ENCODE results near the gene CCNB2.
"Not testable (repeated sequence)": the region's sequence is repeated elsewhere in the genome, so short reads cannot be mapped to it uniquely, and the experiment has no call there.

The CCNB2 gene

DNA sequence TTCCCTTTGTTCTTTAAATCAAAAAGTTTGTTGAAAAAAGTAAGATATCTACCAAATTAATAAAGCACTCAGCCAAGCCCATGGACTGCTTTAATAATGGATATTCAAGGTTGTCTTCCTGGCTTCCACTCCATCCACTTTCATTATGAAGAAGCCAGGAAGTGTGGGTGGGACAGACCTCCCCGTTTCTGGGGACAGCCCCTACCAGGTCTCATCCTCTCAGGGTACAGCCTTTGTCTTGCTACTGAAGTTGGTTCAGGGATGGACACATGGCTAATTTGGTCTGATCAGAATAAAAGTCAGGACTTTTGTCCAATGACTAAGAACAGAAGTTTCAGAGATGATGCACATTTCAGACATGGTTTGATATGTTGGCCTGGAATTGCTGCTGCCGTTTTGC lies 32.6 kb downstream of the CCNB2 start:
- DNase-seq, result no peak

DNA sequence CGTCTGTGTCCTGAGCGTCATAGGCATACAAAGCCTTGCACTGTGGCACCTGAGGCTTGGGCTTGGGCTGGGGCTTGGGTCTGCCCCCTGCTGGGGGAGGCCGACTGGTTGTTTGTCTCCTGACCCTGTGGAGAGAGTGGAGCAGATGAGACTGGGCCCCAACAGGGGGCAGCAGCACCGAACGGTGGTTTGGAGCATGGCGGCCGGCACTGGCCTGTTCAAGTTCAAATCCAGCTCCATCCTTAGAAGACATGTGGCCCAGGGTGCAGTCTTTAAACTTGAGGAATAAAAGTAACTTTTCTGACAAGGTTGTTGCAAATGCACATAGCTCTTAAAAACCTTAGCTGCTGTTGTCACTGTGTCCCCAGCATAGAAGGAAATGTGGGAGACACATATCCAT lies 33.3 kb downstream of the CCNB2 start:
- DNase-seq, result peak; percentile 62

DNA sequence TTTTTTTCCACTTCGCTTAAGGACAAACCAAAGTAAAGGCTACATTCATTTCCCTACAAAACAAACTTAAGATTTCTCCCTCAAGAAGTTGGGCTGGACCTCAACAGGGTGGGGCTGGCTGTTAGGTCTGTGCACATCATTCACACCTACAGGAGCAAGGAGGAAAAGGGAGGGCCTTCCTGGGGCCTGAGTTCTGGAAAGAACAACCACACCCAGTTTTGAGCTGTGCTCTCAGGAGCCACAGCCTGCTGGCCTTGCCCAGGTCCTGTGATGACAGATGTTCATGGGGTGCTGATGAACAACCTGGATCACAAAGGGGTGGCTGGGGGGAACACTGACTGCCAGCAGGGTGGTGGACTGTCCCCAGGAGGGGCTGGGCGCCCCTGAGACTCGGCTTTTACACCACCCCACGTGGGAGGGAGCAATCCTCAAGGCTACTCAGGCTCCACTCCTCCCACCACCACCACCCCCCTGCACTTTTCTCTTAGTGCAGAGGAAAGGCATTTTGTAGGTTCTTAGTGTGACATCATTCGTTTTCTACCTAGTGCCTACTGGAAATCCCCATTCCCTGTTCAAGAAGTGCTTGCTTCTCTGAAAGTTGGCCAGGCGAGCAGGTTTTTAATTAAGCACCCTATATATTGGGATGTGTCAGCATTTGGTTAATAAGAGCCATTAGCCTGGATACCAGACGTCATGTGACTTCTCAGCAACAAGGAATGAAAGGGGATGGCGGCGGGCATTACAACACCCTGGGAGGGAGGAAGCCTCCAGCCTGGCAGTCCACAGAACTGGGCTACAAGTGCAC lies 35.7 kb downstream of the CCNB2 start:
- no peak for DNase-seq

DNA sequence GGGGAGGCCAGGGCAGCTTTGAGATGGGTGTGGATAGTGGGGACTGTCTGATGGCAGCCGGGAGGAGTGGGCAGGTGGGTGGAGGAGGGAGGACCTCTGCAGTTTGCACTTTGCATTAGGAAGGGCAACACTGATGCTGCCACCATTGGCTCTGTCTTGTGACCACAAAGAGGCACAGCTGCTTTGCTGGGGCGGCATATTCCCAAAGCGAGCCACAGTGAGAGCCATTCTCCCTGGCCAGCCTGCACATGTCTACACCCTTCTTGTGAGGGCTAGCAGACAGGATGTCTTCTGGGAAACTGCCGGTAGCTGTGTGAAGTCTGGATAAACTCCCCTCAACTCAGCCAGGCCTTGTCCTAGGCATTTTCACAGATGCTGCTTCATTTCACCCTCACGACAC lies 38.3 kb downstream of the CCNB2 start:
- no peak for DNase-seq

DNA sequence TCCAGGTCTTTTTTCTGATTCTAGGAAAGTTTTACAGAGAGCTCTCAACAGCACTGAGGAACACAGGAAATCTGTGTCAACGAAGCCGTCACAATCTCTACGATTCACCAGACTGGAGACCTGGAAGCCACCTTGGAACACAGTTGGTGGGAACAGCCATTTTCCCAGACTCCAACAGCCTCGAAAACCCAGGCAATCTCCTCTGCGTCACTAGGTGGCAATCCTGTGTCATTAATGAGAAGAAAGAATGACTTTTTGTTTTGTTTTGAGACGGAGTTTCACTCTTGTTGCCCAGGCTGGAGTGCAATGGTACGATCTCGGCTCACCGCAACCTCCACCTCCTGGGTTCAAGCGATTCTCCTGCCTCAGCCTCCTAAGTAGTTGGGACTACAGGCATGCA lies 39.6 kb downstream of the CCNB2 start:
- not testable (repeated sequence) for DNase-seq

DNA sequence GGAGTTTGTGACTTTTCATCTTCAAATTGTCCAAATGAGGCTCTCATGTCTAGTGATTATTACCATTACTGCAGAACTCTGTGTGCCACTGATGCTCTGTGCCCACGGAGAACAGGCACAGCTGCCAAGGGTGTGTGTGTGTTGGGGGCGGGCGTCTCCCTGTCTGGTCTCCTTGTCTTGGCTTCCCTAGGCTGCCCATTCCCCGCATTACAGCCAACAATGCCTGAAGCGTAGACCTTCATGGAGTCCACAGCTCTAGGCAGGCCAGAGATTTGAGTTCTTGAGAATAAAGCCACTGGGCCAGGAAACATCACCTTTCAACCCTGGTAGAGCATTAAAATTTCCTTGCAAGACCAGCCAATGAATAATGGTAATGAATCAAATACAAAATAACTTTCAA lies 42.7 kb downstream of the CCNB2 start:
- DNase-seq, result no peak

DNA sequence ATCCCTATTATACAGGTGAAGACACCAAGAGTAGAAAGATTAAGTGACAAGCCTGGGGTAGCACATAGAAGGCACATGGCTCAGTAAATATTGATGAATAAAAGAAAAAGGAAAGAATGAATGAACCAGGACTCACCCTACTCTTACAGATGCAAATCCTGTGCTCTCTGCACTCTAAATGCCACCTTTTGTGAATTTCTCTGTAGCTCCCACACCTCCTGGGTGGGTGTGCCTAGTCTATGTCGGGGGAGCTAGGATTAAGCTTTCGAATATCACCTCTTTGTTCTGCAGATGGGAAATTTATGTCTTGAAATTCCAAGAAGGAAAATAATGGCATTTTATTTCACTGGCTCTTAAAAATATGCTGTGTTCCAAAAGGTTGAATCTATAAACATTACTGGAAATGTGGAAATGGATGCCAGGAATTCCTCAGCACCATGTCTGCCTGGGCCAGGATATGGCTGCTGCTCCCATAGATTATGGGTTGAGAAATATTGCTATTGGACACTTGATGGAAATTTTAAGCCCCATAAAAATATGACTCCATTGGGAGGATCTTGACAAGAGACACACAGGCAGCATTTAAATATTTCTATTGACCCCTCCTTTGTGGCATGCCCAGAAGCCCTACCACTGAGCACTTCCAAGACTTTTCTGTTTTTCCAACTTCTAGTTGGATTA lies 43.3 kb downstream of the CCNB2 start:
- no peak for DNase-seq

DNA sequence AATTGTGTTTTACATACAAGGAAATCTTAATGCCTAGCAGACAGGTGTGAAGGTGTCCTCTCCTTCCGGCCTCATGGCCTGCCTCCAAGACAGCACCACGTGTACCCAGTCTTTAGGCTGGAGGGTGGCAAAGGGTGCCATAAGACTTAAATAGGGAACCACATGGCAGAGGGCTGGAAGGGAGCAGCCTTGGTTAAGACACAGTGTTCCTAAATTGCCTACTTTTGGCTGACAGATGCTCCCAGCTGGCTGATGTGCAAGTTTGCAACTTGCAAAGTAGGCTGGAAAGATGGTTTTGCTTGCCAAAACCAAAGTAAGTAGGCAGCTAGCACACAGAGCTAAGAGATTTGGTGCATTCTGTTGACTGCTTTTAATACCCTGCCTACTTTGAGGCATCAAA lies 45.2 kb downstream of the CCNB2 start:
- no peak for DNase-seq

DNA sequence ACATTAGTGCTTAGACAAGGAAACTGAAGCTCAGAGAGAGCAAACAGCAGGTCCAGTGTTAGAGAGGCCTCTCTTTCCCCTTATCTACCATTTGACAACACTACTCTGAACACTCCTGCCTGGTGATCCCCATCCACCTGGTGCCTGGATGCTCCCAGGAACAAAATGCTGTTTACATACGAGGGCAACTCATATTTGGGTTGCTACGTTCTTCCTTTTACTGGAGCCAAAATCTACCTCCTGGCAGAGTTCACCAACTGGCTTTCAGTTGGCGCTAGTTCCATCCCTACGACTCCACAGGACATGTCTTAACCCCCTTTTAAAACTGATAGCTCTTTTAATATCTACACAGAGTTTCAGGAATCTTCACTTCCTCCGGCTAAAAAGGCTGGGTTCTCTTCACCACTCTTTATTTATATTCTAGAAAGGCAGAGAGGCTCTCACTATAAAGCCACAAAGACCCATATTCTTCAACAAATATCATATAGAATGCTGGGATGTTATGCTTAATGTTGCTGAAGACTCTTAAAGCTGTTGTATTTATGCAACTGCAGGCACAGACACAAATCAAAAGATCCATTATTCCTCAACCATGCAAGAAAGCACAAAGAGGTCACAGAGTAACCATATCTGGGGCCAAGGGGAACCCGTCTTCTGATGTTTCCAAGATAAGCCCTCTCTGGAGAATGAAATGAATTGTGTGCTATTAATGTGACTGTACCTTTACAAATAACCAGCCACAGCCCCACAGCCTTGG lies 47.9 kb downstream of the CCNB2 start:
- DNase-seq, result no peak

DNA sequence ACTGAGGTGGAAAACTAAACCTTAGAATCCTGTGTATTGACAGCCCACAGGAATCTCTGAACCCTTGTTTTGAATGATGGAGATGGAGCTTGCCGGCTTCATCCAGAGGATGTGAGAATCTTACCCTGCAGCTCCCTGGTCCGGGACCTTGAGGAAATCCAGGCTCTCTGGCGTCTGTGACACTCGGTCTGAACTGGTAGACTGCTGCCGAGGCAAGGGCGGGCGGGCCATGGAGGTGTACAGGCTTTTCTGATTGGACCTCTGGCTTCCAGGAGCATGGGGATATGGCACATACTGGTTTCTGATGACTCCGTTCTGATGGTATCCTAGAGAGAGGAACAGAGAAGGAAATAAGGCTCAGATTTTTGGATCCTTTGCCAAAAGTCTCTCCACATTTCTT lies 48.5 kb downstream of the CCNB2 start:
- no peak for DNase-seq

DNA sequence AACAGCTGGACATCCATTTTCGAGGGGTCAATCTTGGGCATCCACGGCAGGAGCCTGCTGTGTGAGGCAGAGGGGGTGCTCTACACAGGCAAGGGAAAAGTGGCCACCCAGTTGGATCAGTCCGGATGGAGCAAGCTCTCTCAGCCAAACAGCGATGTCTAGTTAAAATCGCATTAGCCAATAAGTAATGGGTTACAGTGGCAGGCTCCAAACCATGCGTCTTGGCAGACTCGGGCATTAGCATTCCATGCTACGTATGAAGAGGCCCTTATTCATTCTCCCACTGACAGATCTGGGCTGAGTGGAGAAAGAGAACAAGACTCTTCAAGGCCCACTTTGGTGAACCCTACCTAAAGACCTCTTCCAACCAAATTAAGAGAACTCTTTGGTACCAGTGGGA lies 49.3 kb downstream of the CCNB2 start:
- no peak for DNase-seq

DNA sequence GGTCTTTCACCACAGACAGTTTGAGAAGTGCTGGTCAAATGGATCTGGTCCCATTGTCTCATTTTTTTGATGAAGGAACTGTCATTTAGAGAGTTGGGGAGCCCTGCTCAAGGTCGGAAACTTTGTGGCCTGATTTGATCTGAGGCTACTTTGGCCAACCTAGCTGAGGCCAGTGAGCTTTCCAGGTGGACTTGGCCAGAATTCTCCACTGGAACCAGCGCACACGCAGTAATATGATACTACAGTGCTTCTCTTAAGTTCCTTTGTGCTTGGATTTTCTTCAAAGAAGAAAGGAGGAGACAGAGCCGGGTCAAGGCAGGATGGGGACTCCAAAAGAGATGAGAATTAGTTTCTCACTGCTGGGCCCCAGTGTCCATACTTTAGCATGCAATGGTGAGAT lies 50.5 kb downstream of the CCNB2 start:
- no peak for DNase-seq

DNA sequence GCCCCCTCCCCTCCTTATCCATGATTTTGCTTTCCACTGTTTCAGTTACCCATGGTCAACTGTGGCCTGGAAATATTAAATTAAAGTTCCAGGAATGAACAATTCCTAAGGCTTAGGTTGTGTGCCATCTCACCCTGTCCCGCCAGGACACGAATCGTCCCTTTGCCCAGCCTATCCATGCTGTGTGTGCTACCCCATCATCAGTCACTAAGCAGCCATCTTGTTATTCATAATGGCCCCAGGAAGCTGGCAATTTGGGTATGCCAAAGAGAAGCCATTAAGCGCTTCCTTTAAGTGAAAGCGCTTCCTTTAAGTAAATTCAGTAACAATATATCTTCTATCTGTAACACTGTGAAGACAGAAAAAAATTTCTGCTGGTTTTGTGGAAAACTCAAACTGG lies 52.5 kb downstream of the CCNB2 start:
- DNase-seq, result no peak

DNA sequence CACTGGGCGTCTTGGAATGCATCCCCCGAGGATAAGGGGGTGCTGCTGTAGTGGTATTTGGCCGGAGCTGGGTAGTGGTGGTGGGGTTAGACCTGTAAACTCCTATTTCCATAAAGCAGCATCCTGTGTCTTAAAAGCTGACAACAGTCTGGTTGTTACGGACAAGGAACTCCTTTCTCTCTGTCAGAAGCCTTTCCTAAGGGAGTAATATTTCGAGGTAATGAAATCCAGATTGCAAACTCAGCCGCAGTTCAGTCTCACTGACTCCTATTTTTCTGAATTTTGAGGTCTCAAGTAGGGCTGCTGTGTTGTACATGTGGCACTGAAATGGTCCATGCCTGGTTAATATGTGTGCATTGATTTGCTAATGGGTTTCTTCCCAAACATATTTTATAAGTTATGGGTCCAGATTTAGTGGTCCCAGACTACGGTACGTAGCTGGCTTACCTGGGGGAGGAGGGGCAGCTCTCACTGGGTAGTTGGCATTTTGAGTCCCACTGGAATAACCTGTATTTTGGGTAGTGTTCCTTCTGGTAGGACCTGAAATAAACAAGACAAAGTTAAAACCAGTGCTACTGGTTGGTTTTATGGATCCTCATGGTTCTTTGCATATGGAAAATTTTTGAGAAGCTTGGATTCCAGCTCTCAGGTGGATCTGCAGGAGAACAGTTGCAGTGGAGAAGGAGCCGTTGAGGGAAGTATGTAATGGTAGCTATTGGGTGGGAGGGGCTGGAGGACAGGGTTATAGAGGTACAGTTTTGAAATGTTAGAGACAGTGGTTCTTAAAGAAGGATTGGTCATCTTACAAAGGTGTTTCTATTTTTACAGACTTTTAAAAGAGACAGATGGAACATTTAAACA lies 53.1 kb downstream of the CCNB2 start:
- DNase-seq, result no peak

DNA sequence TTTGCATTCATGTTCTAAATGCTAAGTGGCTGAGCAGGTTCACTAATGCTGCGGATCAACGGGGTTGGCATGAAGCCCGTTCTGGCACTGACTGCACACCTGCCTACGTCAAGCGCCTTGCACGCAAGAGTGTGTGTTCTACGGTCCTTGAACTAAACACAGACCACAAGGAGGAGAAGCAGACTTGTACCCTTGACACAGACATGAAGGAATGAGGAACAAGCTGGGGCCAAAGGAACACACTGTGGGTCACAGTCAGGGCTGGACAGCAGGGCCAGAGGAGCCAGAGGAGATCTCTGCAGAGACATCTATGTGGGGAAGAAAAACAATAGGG lies 53.7 kb downstream of the CCNB2 start:
- no peak for DNase-seq

DNA sequence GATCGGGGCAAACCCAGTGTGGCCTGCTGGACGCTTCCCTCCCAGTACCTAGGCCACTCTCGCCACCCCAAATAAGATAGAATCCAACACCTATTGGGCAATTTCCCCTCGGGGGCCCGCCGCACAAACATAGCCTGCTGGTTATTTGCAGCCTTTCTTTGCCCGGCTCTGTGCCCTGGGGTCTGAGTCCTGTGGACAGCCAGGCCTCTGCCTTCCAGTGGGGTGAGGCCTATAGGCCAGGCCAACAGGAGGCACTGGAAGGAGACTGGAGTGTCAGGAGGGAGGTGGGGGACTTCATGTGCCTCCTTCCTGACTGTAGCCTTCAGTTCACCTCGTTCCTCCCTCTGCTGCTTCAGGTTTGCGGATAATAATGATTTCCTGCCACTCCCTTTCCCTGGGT lies 54.3 kb downstream of the CCNB2 start:
- DNase-seq, result no peak

DNA sequence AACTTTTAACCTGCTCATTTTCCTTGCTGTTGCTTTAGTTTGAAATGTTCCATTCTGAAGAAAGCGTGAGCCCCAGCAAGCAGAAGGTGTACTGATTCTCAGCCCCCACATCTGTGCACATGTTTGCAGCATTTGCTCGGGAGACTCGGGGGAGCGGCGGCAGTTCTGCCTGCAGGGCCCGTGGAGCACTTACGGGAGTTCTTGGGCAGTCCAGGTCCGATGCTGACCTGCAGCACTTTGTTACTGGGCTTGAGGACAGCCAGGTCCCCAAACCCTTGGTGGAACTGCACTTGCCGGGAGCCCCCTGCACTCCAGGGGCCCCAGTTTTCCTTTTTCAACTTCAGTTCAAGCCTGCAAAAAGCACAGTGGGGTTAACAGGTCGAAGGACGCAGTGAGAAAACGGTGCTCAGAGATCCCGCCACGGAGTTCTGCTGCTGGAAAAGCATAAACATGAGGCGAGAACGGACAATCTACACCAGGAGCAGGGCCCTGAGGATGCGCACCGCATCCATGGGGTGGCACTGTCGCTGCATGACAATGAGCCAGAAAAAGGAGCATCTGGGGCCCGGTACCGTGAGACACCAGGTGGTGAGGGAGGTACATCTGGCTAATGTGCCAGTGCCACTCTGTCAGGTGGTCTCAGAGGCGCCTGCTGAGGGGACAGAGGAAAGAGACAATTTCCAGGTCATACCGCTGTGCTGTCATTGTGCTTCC lies 56.1 kb downstream of the CCNB2 start:
- DNase-seq, result no peak

DNA sequence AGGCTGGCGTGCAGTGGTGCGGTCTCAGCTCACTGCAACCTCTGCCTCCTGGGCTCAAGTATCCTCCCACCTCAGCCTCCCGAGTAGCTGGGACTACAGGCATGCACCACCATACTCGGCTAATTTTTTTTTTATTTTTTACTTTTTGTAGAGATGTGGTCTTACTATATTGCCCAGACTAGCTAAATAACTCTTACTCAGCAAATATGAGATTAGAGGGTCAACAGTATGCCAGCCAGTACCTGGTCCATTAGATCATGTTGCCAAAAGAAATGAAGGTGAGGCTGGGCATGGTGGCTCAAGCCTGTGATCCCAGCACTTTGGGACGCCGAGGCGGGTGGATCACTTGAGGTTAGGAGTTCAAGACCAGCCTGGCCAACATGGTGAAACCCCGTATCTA lies 57.1 kb downstream of the CCNB2 start:
- DNase-seq, result not testable (repeated sequence)

DNA sequence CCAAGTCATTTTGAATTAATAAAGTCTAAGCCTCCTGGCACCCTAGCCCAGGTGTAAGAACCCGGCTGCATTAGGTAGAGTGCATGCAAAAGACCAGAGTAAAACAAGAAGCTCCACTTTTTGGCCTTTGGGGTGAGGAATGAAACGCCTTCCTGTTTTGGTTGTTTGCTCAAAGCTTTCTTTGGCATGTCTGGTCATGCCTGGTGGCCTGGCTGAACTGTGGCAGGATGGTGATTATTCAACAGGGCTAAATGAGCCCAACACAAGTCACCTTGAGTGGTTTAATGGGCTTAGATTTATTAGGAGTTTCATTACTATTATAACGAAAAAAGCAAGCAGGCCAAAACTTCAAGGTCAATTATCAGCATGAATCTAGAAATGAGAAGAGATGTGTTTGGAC lies 60.8 kb downstream of the CCNB2 start:
- DNase-seq, result no peak

DNA sequence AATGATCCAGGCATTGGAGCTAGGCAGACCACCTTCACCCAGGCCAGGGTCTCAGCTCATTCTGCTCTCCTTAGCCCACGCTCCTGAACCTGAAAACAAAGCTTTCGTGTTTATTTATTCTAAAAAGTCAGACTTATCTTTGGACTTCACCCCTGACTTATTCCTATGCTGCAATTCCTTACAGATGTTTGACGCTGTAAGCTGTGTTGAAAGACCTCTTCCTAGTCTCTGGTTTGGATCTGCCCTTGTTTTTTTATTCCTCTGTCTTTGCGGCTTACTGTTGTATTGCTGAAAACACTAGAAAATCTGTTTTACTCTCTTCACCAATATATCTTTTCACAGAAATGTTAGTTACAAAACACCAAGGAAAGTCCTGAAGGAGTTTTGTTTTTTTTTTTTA lies 61.2 kb downstream of the CCNB2 start:
- no peak for DNase-seq

DNA sequence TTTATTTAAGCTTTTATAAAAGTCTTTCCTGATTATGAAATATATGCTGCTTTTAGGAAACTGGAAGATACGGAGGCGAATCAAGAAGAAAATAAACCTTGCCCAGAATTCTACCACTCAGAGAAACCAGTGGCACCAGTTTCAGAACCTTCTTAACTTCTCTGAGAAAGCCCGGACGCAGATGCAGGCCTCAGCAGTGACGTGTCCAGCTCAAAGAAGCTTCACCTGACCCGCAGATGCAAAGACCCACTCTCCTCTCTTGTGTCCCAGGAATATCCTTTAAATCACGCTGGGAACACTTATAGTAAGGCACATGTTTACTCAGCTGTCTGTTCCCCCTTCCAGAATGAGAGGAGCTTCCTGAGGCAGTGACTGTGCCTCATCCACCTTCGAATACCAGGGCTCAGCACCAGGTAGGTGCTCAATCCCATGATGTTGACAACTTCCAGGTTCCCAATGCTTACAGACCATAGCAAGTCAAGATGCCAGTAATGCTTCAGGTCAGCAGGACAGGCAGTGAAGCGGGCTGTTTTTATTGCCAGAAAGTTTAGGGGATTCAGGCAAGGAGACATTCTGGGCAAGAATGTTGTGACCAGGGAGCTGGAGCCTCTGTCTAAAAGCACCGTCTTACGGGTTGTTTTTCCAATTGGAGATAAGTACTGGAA lies 61.8 kb downstream of the CCNB2 start:
- DNase-seq, result no peak

DNA sequence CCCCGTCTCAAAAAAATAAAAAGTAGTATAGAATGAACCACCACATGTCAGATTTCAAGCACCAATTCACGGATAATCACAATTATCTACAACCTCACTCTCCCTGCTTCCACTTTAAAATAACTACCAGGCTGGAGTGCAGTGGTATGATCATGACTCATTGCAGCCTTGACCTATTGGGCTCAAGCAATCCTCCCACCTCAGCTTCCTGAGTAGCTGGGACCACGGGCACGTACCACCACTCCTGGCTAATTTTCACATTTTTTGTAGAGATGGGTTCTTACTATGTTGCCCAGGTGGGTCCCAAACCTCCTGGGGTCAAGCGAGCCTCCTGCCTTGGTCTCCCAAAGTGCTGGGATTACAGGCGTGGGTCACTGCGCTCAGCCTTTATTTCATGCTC lies 63.6 kb downstream of the CCNB2 start:
- DNase-seq, result no peak

Measured in CD4-positive, alpha-beta T cell treated with Interleukin-15 for 1 hour (primary cell).